Keratinocyte (primary cell): ENCODE measurements around the gene SPECC1. TPM values are rescaled to one million over a fixed set of nuclear protein-coding genes. Genes with fewer than 3 reads are reported as not detected.
"Not testable (repeated sequence)": the region's sequence is repeated elsewhere in the genome, so short reads cannot be mapped to it uniquely, and the experiment has no call there.

Experiments used
- DNase-seq: peaks from one replicate; pipeline ENCODE4 v3.0.0-alpha.2; 2011; ENCODE audit warnings: low read depth, missing footprints, low spot score
- FAIRE-seq: peaks from 2 replicates; lab custom pipeline; 2011; peaks lifted over from hg19 to GRCh38; lab: Jason Lieb, UNC
- H2AFZ ChIP-seq: 2 replicates; pipeline ENCODE4 v1.6.0; 2012; ENCODE audit warnings: low read length, control low read depth, inconsistent platforms; ENCODE audit not compliant: control insufficient read depth
- H3K27ac ChIP-seq: 2 replicates; pipeline ENCODE4 v1.5.1; 2011; ENCODE audit warnings: low read length; ENCODE audit not compliant: control insufficient read depth, insufficient read depth
- H3K27me3 ChIP-seq: 3 replicates; pipeline ENCODE4 v1.6.0; 2011; ENCODE audit warnings: low read length; ENCODE audit not compliant: control insufficient read depth, insufficient read depth; ENCODE audit errors: extremely low read depth
- H3K36me3 ChIP-seq, 2 experiments: 2 replicates in 1 of 2; 3 replicates in 1 of 2; pipeline ENCODE4 v1.5.1; 2011; ENCODE audit warnings: low read length in 2 of 2, mild to moderate bottlenecking in 1 of 2; ENCODE audit not compliant: control insufficient read depth in 2 of 2, insufficient read depth in 2 of 2; ENCODE audit errors: extremely low read depth in 1 of 2
- H3K4me1 ChIP-seq: 3 replicates; pipeline ENCODE4 v1.5.1; 2011; ENCODE audit warnings: low read length; ENCODE audit not compliant: control insufficient read depth, insufficient read depth; ENCODE audit errors: extremely low read depth
- H3K4me2 ChIP-seq: 3 replicates; pipeline ENCODE4 v1.6.0; 2011; ENCODE audit warnings: low read depth, low read length; ENCODE audit not compliant: control insufficient read depth, insufficient read depth; ENCODE audit errors: extremely low read depth
- H3K4me3 ChIP-seq, 3 experiments: fragments of 200-600 bp in 1 of 3; sonication (generic) in 1 of 3; 2 replicates in 2 of 3; 3 replicates in 1 of 3; pipeline ENCODE4 v1.5.1; 2011 to 2016; ENCODE audit warnings: low read length in 3 of 3, mild to moderate bottlenecking in 3 of 3, control low read depth in 2 of 3, inconsistent platforms in 1 of 3, low read depth in 1 of 3, mixed read lengths in 1 of 3, mixed run types in 1 of 3, moderate library complexity in 1 of 3; ENCODE audit not compliant: control insufficient read depth in 2 of 3, insufficient read depth in 2 of 3; ENCODE audit errors: extremely low read depth in 1 of 3
- H3K79me2 ChIP-seq: 2 replicates; pipeline ENCODE4 v1.6.0; 2012; ENCODE audit warnings: low read length; ENCODE audit not compliant: control insufficient read depth, insufficient read depth
- H3K9ac ChIP-seq: 3 replicates; pipeline ENCODE4 v1.6.0; 2011; ENCODE audit warnings: low read length; ENCODE audit not compliant: control insufficient read depth, insufficient read depth; ENCODE audit errors: extremely low read depth
- H3K9me1 ChIP-seq: 3 replicates; pipeline ENCODE4 v1.6.0; 2011; ENCODE audit warnings: low read length; ENCODE audit not compliant: control insufficient read depth, insufficient read depth; ENCODE audit errors: extremely low read depth
- H3K9me3 ChIP-seq: 2 replicates; pipeline ENCODE4 v1.5.1; 2012; ENCODE audit warnings: low read depth, low read length; ENCODE audit not compliant: control insufficient read depth
- H4K20me1 ChIP-seq: 3 replicates; pipeline ENCODE4 v1.6.0; 2011; ENCODE audit warnings: low read length; ENCODE audit not compliant: control insufficient read depth, insufficient read depth; ENCODE audit errors: extremely low read depth
- CTCF ChIP-seq, 3 experiments: IDR thresholded peaks in 1 of 3; conservative IDR thresholded peaks in 1 of 3; optimal IDR thresholded peaks in 1 of 3; 2 replicates in 2 of 3; 3 replicates in 1 of 3; pipeline versions ENCODE3 to v1.5.1; 2011; ENCODE audit warnings: low read length in 3 of 3, mild to moderate bottlenecking in 3 of 3, moderate library complexity in 2 of 3, control low read depth in 1 of 3, inconsistent platforms in 1 of 3; ENCODE audit not compliant: insufficient read depth in 2 of 3; ENCODE audit errors: extremely low read depth in 1 of 3
- EZH2 ChIP-seq: IDR thresholded peaks from one replicate; pipeline ENCODE4 v1.6.1; 2012; ENCODE audit warnings: inconsistent platforms, mild to moderate bottlenecking, low read length, moderate library complexity
- dilution Hi-C: fragments of 300-500 bp; cut with MboI; formaldehyde crosslinking; loops from one replicate; pipeline ENCODE4 v1.7.0; 2020; ENCODE audit warnings: low sequenced_read_pairs; ENCODE audit not compliant: extremely low pct_ligation_motif_present
- polyA plus RNA-seq, 5 experiments: library from polyadenylated mRNA; depleted of rRNA in 3 of 5; stranded (reverse) in 3 of 5; stranded (forward) in 1 of 5; unstranded in 1 of 5; fragments of >200 nt; gene quantifications; 1 replicate in 1 of 5; 2 replicates in 3 of 5; 3 replicates in 1 of 5; pipeline versions ENCODE4 v1.2.1 to v1.2.3, GENCODE V29; 2011 to 2012; ENCODE audit warnings: missing spikeins in 2 of 5, low read depth in 1 of 5, low replicate concordance in 1 of 5

The SPECC1 gene
- polyA plus RNA-seq, 1 donor (not counting 4 experiments of a cell fraction or from before 2014, with no cell fraction given): 20.9 TPM

GRCh38 chr17:20098314-20098713 is 89.2 kb downstream of the SPECC1 start:
- Histone ChIP-seq H4K20me1 (no peaks in the 10 kb centered on the region), H3K27me3 (peaks cover 16% of the 10 kb centered on the region), H2AFZ (no peak overlapping the region), H3K9ac (no peak overlapping the region), H3K9me3 (no peaks in the 10 kb centered on the region), H3K4me3 (no peak overlapping the region), H3K36me3 (no peaks in the 10 kb centered on the region), H3K9me1 (no peaks in the 10 kb centered on the region), H3K4me2 (no peak overlapping the region), H3K4me1 (no peaks in the 10 kb centered on the region), H3K79me2 (no peaks in the 10 kb centered on the region), H3K27ac (no peak overlapping the region)
- FAIRE-seq (no peak), DNase-seq (no peak)
- dilution Hi-C loops: no loop called here
- TF ChIP-seq CTCF (optimal IDR thresholded peaks at IDR 0.05 in 1 of 3, IDR thresholded peaks at IDR 0.05 in 1 of 3, conservative IDR thresholded peaks at IDR 0.05 in 1 of 3; ENCODE audit: extremely low read depth in 1 of 3, insufficient read depth in 2 of 3, low read length in 3 of 3) (no peak), EZH2 (no peak)

- DNase-seq, H3K9me3 ChIP-seq, dilution Hi-C loops, H3K9ac ChIP-seq, H4K20me1 ChIP-seq, H3K27ac ChIP-seq, H2AFZ ChIP-seq, H3K4me1 ChIP-seq, H3K79me2 ChIP-seq, H3K4me2 ChIP-seq, H3K9me1 ChIP-seq, H3K4me3 ChIP-seq, H3K36me3 ChIP-seq, FAIRE-seq: not testable (repeated sequence)
- H3K27me3 ChIP-seq: peaks cover 22% of the 10 kb centered on the region
Measured at GRCh38 chr17:20100806-20101205, 91.6 kb downstream of the SPECC1 start.
